Esophagus squamous epithelium (tissue), 4 donors: Measurements from ENCODE around the gene ZNF675.

Experiments
- POLR2A ChIP-seq, 4 donors: fragments of 450-650 bp; IDR thresholded peaks; one replicate each; pipeline ENCODE4 v1.6.1; 2017; ENCODE audit warnings: antibody characterized with exemption in 4 of 4, mild to moderate bottlenecking in 4 of 4, moderate library complexity in 3 of 4
- TF ChIP-seq, protein P1 (sequence below), 6 experiments: fragments of 450-650 bp in 4 of 6; fragments of 200-600 bp in 2 of 6; sonication (generic) in 2 of 6; IDR thresholded peaks; one replicate each; pipeline ENCODE4 v1.5.1; 2016 to 2019; ENCODE audit warnings: antibody characterized with exemption in 6 of 6, mild to moderate bottlenecking in 4 of 6, moderate library complexity in 4 of 6

DNA sequence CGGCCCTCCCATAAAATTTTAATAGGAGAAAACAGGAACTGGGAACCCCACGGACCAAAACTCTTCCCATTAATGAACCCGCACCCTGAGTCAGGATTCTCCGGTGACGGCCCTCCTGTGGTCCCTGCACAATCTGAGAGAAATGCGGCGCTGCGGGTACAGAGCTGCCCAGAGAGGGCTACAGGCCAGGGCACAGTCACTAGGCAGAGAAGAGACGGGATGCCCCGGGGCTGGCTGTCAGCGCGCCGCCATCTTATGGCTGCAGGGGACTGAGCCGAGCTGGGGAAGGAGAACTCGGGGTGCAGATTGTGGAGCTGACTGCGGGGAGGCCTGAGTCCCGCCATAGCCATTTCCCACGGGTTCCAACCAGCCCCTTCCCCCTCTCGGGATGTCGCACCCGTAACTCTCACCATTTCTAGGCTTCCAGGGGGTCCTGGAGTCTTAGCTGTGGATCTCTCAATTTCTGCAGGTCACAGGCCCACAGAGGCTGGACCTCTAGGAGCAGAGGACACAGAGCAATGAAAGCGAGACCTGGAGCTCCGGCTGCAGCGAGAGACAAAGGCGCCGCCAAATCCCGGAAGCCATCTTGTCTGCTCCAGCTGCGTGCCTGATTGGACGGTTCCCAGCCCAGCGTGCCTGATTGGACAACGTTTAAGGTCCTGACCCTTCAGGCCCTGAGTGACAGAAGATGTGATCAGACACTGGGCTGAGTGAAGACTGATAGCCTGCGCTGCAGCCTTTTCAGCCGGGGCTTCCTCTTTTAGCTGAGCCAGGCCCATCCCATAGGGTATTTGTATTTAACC lies at the start of gene ZNF675:
- TF ChIP-seq, protein P1, sequence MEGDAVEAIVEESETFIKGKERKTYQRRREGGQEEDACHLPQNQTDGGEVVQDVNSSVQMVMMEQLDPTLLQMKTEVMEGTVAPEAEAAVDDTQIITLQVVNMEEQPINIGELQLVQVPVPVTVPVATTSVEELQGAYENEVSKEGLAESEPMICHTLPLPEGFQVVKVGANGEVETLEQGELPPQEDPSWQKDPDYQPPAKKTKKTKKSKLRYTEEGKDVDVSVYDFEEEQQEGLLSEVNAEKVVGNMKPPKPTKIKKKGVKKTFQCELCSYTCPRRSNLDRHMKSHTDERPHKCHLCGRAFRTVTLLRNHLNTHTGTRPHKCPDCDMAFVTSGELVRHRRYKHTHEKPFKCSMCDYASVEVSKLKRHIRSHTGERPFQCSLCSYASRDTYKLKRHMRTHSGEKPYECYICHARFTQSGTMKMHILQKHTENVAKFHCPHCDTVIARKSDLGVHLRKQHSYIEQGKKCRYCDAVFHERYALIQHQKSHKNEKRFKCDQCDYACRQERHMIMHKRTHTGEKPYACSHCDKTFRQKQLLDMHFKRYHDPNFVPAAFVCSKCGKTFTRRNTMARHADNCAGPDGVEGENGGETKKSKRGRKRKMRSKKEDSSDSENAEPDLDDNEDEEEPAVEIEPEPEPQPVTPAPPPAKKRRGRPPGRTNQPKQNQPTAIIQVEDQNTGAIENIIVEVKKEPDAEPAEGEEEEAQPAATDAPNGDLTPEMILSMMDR (IDR thresholded peaks at IDR 0.05): no peak
- TF ChIP-seq POLR2A (IDR thresholded peaks at IDR 0.05): peak in 2 of 4 donors; percentile 31 to 49
